GM12892 (cell line): ENCODE data around the gene GALNT16.

Experiments
- DNase-seq: peaks from one replicate; pipeline ENCODE4 v3.0.0; 2011; ENCODE audit not compliant: insufficient read length
- FAIRE-seq: peaks from 2 replicates; lab custom pipeline; 2011; peaks lifted over from hg19 to GRCh38; lab: Jason Lieb, UNC
- POLR2A ChIP-seq: IDR thresholded peaks from 2 replicates; pipeline ENCODE4 v1.6.1; 2011; ENCODE audit warnings: low read depth, low read length, control low read depth
- POLR2AphosphoS5 ChIP-seq: IDR thresholded peaks from 2 replicates; pipeline ENCODE4 v1.6.1; 2011; ENCODE audit warnings: low read depth, low read length, control low read depth
- TAF1 ChIP-seq: IDR thresholded peaks from 2 replicates; pipeline ENCODE4 v1.6.1; 2011; ENCODE audit warnings: low read depth, mild to moderate bottlenecking, control low read depth, low read length, borderline replicate concordance

The GALNT16 gene

GRCh38 chr14:69291396-69291795, 31.4 kb downstream of the GALNT16 start:
- TF ChIP-seq POLR2A (no peak), POLR2AphosphoS5 (no peak), TAF1 (no peak)
- DNase-seq = no peak
- FAIRE-seq = no peak

DNA sequence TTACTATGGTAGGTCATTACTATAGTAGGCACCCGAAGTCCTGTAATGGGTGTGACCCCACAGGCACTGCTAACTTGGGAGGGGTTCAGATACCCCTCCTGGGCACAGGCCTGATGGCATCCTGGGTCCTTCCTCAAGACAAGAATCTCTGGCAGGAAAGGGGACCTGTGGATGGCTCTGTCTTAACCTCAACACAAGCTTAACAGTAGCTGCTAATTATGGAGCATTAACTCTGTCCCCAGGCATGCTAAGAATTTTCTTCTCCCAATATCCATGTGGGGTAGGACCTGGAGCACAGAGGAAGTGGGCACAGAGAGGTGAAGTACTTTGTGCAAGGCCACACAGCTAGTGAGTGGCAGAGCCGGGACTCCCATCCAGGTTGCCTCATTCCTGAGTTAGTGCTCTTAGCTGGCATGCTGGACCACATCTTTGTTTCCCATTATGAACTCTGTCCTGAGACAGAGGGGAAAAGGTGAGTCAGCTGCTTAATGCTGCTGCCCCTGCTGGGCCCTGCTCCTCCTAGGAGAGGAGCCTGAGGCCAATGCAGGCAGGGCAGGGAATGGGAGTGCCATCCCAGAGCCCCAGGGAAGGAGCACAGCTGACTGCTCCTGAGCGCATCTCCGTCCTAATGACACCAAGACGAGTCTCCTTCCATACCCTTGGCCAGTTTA, 32.1 kb downstream of the GALNT16 start:
- no peak for DNase-seq
- no peak for TF ChIP-seq POLR2AphosphoS5
- no peak for TF ChIP-seq POLR2A
- no peak for TF ChIP-seq TAF1
- no peak for FAIRE-seq

- TF ChIP-seq POLR2AphosphoS5 (no peak), TAF1 (no peak), POLR2A (no peak)
- no peak for DNase-seq
- no peak for FAIRE-seq
Measured at GRCh38 chr14:69298131-69299071, 38.4 kb downstream of the GALNT16 start.

GRCh38 chr14:69299286-69300035, 39.5 kb downstream of the GALNT16 start:
- FAIRE-seq (no peak), DNase-seq (no peak)
- TF ChIP-seq POLR2A (no peak), TAF1 (no peak), POLR2AphosphoS5 (no peak)

- FAIRE-seq = no peak
- DNase-seq = no peak
Measured at GRCh38 chr14:69300601-69301221, 40.8 kb downstream of the GALNT16 start.

GRCh38 chr14:69303086-69303485, 43.1 kb downstream of the GALNT16 start:
- no peak for TF ChIP-seq TAF1
- no peak for TF ChIP-seq POLR2AphosphoS5
- no peak for TF ChIP-seq POLR2A
- DNase-seq = no peak
- no peak for FAIRE-seq

More at GRCh38 chr14:69300601-69301221, 40.8 kb downstream of the GALNT16 start:
- TF ChIP-seq TAF1 (no peak), POLR2AphosphoS5 (no peak), POLR2A (no peak)

- no peak for FAIRE-seq
Measured at GRCh38 chr14:69312608-69313007, 52.6 kb downstream of the GALNT16 start.

DNA sequence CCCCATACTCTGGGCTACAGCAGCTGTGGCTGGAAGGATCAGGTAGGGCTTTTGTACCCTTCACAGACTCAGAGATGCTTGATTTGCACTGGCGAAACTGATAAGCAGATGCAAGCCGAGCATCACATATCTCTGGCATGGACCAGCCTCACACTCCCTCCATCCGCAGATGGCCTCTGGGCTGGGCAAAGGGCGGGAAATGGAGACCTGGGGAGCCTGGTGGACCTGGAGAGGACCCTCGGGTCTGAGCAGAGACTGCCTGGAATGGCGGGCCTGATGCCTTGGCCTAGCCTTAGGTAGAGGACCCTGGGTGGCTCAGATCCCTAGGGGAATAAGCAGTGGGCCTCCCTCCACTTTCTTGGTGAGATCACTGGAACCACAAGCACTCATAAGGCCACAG, 53.2 kb downstream of the GALNT16 start:
- no peak for FAIRE-seq
- no peak for DNase-seq
- no peak for TF ChIP-seq TAF1
- TF ChIP-seq POLR2AphosphoS5 = no peak
- TF ChIP-seq POLR2A = no peak

More at GRCh38 chr14:69312608-69313007, 52.6 kb downstream of the GALNT16 start:
- TF ChIP-seq POLR2A (no peak), POLR2AphosphoS5 (no peak), TAF1 (no peak)
- DNase-seq = no peak

- no peak for FAIRE-seq
- DNase-seq = no peak
- TF ChIP-seq POLR2AphosphoS5 (no peak), TAF1 (no peak), POLR2A (no peak)
Measured at GRCh38 chr14:69314327-69314726, 54.4 kb downstream of the GALNT16 start.

DNA sequence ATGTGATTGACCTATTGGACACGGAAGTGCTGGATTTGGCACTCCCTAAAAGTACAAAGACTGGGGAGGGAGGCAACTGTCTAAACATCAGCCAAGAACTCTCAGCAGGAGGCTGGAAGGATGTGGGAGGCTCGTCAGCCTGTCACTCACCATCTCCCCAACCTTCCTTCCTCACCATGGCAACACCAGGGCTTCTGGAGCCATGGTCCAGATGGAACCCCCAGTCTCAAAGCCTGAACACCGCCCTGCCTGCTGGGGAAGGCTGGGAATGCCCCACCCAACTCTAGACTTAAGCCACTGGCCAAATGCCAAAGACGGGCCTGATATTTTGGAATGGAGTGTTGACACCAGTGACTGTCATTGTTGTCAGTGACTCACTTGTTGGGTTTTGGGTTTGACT, 55.3 kb downstream of the GALNT16 start:
- FAIRE-seq (no peak), DNase-seq (no peak)
- TF ChIP-seq POLR2AphosphoS5 (no peak), POLR2A (no peak), TAF1 (no peak)
